ENCODE results near the gene RIMS3.

DNA sequence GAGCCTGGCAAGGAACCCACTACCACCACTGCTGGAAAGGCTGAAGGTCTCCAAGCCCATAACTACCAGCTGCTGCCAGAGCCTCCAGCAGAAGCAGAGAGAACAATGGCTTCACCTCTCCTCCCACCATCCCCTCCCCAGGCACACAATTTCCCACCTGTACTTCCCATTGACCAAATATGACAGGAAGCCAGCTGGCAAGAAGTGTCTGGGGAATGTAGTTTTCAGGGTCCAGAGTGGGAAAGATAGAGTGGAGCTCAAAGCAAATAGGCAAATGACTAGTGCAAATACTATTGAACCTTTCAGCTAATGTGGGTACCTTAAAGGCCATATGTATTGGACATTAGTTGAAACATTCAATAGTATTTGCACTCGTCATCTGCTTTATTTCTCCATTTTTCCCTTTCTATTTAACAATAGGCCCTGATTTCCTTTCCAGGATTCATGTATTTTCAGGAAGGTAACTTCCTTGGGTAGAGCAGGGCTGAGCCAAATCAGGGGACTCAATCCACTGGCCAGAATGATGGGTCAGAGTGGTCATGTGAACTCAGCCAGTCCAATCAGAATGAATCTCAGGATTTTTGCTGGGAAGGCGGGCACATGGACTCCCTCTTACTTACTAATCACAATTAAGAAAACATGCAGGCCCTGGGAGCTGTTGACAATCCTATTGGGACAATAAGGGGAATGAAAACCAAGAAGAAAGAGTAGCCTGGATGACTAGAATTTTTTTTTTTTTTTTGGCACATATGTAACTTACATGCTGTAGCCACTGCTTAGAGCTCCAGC is 13.9 kb upstream of the RIMS3 start:
- TF ChIP-seq, protein P1, sequence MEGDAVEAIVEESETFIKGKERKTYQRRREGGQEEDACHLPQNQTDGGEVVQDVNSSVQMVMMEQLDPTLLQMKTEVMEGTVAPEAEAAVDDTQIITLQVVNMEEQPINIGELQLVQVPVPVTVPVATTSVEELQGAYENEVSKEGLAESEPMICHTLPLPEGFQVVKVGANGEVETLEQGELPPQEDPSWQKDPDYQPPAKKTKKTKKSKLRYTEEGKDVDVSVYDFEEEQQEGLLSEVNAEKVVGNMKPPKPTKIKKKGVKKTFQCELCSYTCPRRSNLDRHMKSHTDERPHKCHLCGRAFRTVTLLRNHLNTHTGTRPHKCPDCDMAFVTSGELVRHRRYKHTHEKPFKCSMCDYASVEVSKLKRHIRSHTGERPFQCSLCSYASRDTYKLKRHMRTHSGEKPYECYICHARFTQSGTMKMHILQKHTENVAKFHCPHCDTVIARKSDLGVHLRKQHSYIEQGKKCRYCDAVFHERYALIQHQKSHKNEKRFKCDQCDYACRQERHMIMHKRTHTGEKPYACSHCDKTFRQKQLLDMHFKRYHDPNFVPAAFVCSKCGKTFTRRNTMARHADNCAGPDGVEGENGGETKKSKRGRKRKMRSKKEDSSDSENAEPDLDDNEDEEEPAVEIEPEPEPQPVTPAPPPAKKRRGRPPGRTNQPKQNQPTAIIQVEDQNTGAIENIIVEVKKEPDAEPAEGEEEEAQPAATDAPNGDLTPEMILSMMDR (IDR thresholded peaks at IDR 0.05): no peak
- TF ChIP-seq POLR2A (IDR thresholded peaks at IDR 0.05): no peak

All from Peyer's patch (tissue), 4 donors.